HT-29 (cell line): ENCODE results near the gene DAPP1. TPM values are rescaled to one million over a fixed set of nuclear protein-coding genes. Genes with fewer than 3 reads are reported as not detected.

Experiments used
- DNase-seq: peaks from one replicate; pipeline ENCODE4 v3.0.0-alpha.2; 2015; ENCODE audit warnings: low spot score
- total RNA-seq: library from RNA; depleted of rRNA; stranded (reverse); fragments of >200 nt; shearing (Covaris generic); gene quantifications from 2 replicates; pipeline ENCODE4 v1.2.3, GENCODE V29; 2014; rRNA removed

DAPP1 gene
- total RNA-seq, 1 experiment from 2014 or later: 3.8 TPM

GRCh38 chr4:99894998-99895397 lies 78.4 kb downstream of the DAPP1 start:
- no peak for DNase-seq

- DNase-seq: no peak
These were observed 98.8 kb downstream of the DAPP1 start for GRCh38 chr4:99915449-99915848.

GRCh38 chr4:99917575-99917974 lies 100.9 kb downstream of the DAPP1 start:
- DNase-seq: no peak

- DNase-seq: peak; percentile 37
These were observed 102.0 kb downstream of the DAPP1 start for GRCh38 chr4:99918656-99919055.

Other genes starting within 250 kb of the DAPP1 start
- gene MTTP, start 242.0 kb upstream of the DAPP1 start, total RNA-seq: not detected in 2 replicates
- not detected in 2 replicates for gene C4orf54, start 159.0 kb upstream of the DAPP1 start, total RNA-seq
- gene LAMTOR3, start 77.6 kb downstream of the DAPP1 start, total RNA-seq: 17.3 and 18.7 TPM in 2 replicates
- gene DNAJB14, start 129.8 kb downstream of the DAPP1 start, total RNA-seq: 33.4 and 33.7 TPM in 2 replicates
- 501 and 503 TPM in 2 replicates for gene H2AZ1, start 133.4 kb downstream of the DAPP1 start, total RNA-seq